LNCAP (cell line): ENCODE results near the gene CCDC81.

ENCODE experiments used
- CTCF ChIP-seq: fragments of 450-650 bp; IDR thresholded peaks from 2 replicates; pipeline ENCODE4 v1.5.1; 2017; ENCODE audit warnings: mild to moderate bottlenecking

The CCDC81 gene

GRCh38 chr11:86374586-86374985 is at the start of gene CCDC81:
CCDC81 (plus strand) TSS chr11:86374887; CDS start chr11:86375164, 277 bp downstream.
- no peak for TF ChIP-seq CTCF

- no peak for TF ChIP-seq CTCF
Measured at GRCh38 chr11:86335131-86335767, 39.4 kb upstream of the CCDC81 start.

DNA sequence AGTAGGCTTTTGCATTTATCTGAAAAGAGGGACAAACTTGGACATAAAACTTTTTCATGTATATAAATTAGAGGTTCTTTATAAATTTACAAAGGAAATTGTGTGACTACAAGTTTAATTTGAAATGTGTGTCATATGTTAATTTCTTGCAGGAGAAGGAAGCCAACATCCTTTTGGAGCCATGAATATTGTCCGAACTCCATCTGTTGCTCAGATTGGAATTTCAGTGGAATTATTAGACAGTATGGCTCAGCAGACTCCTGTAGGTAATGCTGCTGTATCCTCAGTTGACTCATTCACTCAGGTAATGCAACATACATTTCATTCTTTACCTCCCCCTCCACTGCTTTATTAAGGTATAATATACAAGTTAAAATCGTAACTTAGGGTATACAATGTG is 37.5 kb upstream of the CCDC81 start:
- TF ChIP-seq CTCF = no peak

- no peak for TF ChIP-seq CTCF
Measured at GRCh38 chr11:86341382-86341781, 33.3 kb upstream of the CCDC81 start.

DNA sequence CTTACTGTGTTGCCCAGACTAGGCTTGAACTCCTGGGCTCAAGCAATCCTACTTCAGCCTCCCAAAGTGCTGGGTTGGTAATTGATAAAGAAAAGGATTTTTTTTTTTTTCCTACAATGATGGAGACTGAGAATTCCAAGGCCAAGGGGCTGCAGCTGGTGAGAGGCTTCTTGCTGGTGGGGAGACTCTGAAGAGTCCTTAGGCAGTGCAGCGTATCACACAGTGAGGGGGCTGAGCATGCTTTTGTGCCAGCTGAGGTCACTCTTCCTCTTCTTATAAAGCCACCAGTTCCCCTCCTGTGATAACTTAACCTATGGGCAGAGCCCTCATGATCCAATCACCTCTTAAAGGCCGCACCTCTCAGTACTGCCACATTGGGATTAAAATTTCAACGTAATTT is 28.2 kb upstream of the CCDC81 start:
- TF ChIP-seq CTCF = no peak

DNA sequence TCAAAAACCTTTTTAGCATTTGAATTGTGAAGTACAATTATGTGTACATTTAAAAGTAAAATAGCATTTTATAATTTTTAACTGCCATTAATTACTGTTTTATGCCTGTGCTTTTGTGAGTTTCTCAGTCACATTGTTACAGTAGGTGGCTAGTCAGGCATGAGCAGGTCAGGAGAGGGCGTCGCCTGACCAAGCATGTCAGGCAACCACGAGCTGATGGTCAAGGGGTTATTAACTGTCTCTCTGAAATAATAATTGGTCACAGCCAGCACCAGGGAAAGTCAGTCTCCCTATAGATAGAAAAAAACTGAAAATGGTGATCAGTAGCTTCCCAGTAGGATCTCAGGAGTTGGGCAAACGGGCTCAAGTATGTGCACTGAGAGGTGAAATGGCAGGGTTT is 19.4 kb upstream of the CCDC81 start:
- no peak for TF ChIP-seq CTCF

DNA sequence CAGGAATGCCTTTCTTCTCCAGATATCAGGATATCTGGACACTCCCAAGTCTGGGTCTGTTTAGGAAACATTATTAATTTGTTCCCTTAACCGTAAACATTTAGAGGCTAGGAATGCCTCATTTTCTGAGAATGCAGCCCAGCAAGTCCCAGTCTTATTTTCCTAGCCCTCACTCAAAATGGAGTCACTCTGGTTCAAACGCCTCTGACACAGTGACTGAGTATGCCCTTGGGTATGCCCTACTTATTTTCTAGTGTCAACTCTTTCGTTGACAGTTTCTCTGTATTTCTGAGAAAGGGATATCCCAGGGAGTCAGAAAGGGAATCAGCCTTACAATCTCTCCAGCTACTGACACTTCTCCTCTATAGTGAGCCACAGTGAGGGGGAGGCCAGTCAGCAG is 16.0 kb upstream of the CCDC81 start:
- TF ChIP-seq CTCF = no peak

GRCh38 chr11:86360775-86361395 is 13.8 kb upstream of the CCDC81 start:
- peak; percentile 36 for TF ChIP-seq CTCF
